Kidney epithelial cell (primary cell): ENCODE data around the gene DLGAP1. TPM values are rescaled to one million over a fixed set of nuclear protein-coding genes. Genes with fewer than 3 reads are reported as not detected.

Experiments
- DNase-seq: peaks from one replicate; pipeline ENCODE4 v3.0.0-alpha.2; 2010; ENCODE audit warnings: low read depth
- H3K27me3 ChIP-seq: 2 replicates; pipeline ENCODE4 v1.6.0; 2011; ENCODE audit warnings: low read length; ENCODE audit not compliant: control insufficient read depth, insufficient read depth
- H3K36me3 ChIP-seq: 2 replicates; pipeline ENCODE4 v1.5.1; 2011; ENCODE audit warnings: low read length; ENCODE audit not compliant: control insufficient read depth, insufficient read depth
- H3K4me3 ChIP-seq: 2 replicates; pipeline ENCODE4 v1.5.1; 2011; ENCODE audit warnings: low read depth, mild to moderate bottlenecking, control low read depth, low read length
- CTCF ChIP-seq: IDR thresholded peaks from 2 replicates; pipeline ENCODE4 v1.5.1; 2011; ENCODE audit warnings: mild to moderate bottlenecking, moderate library complexity, low read length, control low read depth, inconsistent platforms; ENCODE audit not compliant: insufficient read depth, poor library complexity, severe bottlenecking
- total RNA-seq: library from RNA; depleted of rRNA; stranded (reverse); fragments of >200 nt; gene quantifications from 2 replicates; pipeline ENCODE4 v1.2.3, GENCODE V29; 2015

DLGAP1 gene
- total RNA-seq, 1 donor from 2014 or later = 2.6 TPM

DNA sequence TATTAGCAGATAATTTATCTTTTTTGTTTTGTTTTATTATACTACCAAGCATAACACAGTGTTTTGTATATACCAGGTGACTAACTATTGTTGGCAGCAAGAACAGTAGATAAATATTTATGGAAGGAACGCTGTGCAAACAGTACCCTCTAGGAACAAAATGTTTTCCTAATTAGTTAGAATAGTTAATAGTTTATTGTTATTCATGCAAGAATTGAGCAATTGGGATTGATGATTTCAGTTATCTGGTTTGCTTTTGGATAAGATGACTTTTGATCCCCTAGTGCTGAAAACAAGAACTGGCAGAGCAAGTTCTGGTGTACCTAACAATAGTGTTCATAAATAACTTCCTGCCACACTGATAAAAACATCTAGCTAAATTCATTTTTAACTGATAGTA lies 681.8 kb downstream of the DLGAP1 start:
- no peak for DNase-seq
- no peak for TF ChIP-seq CTCF
- Histone ChIP-seq H3K27me3 (no peaks in the 10 kb centered on the region), H3K36me3 (no peaks in the 10 kb centered on the region), H3K4me3 (no peak overlapping the region)

- Histone ChIP-seq H3K36me3 (no peaks in the 10 kb centered on the region), H3K27me3 (no peaks in the 10 kb centered on the region), H3K4me3 (peak overlapping the region; percentile 26)
- peak; percentile 85 for DNase-seq
- peak; percentile 85 for TF ChIP-seq CTCF
Observed at GRCh38 chr18:3771121-3771971, 683.8 kb downstream of the DLGAP1 start.

GRCh38 chr18:3761266-3761665 lies 693.8 kb downstream of the DLGAP1 start:
- Histone ChIP-seq H3K36me3 (no peaks in the 10 kb centered on the region), H3K4me3 (no peak overlapping the region), H3K27me3 (no peaks in the 10 kb centered on the region)
- TF ChIP-seq CTCF = no peak
- DNase-seq = no peak

GRCh38 chr18:3760741-3761140 lies 694.4 kb downstream of the DLGAP1 start:
- DNase-seq = no peak
- H3K27me3 ChIP-seq = no peaks in the 10 kb centered on the region
- no peaks in the 10 kb centered on the region for H3K36me3 ChIP-seq
- no peak for TF ChIP-seq CTCF
- H3K4me3 ChIP-seq = no peak overlapping the region

- DNase-seq = no peak
- H3K4me3 ChIP-seq = no peak overlapping the region
- H3K27me3 ChIP-seq = no peaks in the 10 kb centered on the region
- no peaks in the 10 kb centered on the region for H3K36me3 ChIP-seq
- no peak for TF ChIP-seq CTCF
Observed at GRCh38 chr18:3759099-3759498, 696.0 kb downstream of the DLGAP1 start.

- DNase-seq = no peak
Observed at GRCh38 chr18:3758531-3758930, 696.6 kb downstream of the DLGAP1 start.

More at GRCh38 chr18:3758531-3758930, 696.6 kb downstream of the DLGAP1 start:
- no peaks in the 10 kb centered on the region for H3K27me3 ChIP-seq
- TF ChIP-seq CTCF = no peak
- no peaks in the 10 kb centered on the region for H3K36me3 ChIP-seq
- no peak overlapping the region for H3K4me3 ChIP-seq
